SJSA1 (cell line): ENCODE results near the gene PTPN1. TPM values are rescaled to one million over a fixed set of nuclear protein-coding genes. Genes with fewer than 3 reads are reported as not detected.
"Not testable (repeated sequence)": the region's sequence is repeated elsewhere in the genome, so short reads cannot be mapped to it uniquely, and the experiment has no call there.

Source experiments
- DNase-seq, 2 experiments: peaks; one replicate each; pipeline ENCODE4 v3.0.0-alpha.2; 2015 to 2020; ENCODE audit warnings: low spot score in 2 of 2, low read depth in 1 of 2
- H3K27ac ChIP-seq: fragments of 250-450 bp; sonication (Bioruptor Pico); 2 replicates; pipeline ENCODE4 v1.5.1; 2020; ENCODE audit warnings: mild to moderate bottlenecking, moderate library complexity
- H3K27me3 ChIP-seq: fragments of 250-450 bp; sonication (Bioruptor Pico); replicated peaks from 2 replicates; pipeline ENCODE4 v1.5.1; 2020; ENCODE audit warnings: mild to moderate bottlenecking, moderate library complexity
- H3K36me3 ChIP-seq: fragments of 250-450 bp; sonication (Bioruptor Pico); 2 replicates; pipeline ENCODE4 v1.5.1; 2020; ENCODE audit warnings: mild to moderate bottlenecking
- H3K4me1 ChIP-seq: fragments of 250-450 bp; sonication (Bioruptor Pico); replicated peaks from 2 replicates; pipeline ENCODE4 v1.6.1; 2021; ENCODE audit warnings: mild to moderate bottlenecking
- H3K4me3 ChIP-seq: fragments of 250-450 bp; sonication (Bioruptor Pico); 2 replicates; pipeline ENCODE4 v1.5.1; 2020; ENCODE audit warnings: mild to moderate bottlenecking
- H3K9me3 ChIP-seq: fragments of 250-450 bp; sonication (Bioruptor Pico); replicated peaks from 2 replicates; pipeline ENCODE4 v1.5.1; 2020; ENCODE audit warnings: mild to moderate bottlenecking
- total RNA-seq: library from RNA; depleted of rRNA; stranded (reverse); fragments of >200 nt; shearing (Covaris generic); gene quantifications from 2 replicates; pipeline ENCODE4 v1.2.3, GENCODE V29; 2014

The PTPN1 gene
- total RNA-seq, 1 experiment from 2014 or later = 71.3 TPM

DNA sequence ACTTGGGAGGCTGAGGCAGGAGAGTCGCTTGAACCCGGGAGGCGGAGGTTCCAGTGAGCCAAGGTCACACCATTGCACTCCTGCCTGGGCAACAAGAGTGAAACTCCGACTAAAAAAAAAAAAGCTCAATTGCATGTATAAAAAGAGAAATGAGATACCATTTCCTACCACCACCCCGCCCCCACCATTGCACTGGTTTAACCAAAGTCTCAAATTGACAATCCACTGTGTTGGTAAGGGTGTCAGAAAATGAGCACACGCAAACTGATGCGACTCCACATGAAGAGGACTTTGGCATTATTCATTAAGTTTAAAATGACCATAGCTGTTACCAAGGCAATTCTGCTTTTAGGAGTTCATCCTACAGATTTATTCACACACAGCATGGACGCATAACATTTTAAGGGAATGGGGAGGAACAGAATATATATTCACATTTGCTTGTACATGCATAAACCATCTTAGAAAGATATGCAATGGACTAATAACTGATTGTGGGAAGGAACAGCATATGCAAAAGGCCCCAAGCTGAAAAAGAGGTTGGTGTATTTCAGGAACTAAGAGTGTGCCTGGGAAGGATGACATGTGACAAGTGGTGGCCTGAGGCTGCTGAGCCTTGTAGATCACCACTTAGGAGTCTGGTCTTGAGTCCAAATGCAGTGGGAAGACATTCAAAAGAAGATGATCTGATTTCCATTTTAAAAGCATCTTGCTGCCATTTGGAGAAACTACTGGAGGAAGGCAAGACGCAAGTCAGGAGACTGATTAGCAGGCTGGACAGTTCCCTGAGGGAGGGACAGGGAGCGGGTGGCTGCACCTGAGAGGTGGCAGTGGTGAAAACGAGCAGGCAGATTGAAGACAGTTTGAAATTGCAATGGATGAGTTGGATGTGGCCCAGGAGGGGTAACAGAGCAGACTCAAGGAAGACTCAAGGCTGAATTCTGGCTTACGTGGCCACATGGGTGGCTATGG lies 37.2 kb upstream of the PTPN1 start:
- Histone ChIP-seq H3K4me1 (peaks cover 8% of the 10 kb centered on the region), H3K9me3 (no peaks in the 10 kb centered on the region), H3K27ac (no peak overlapping the region), H3K36me3 (no peaks in the 10 kb centered on the region), H3K4me3 (no peak overlapping the region), H3K27me3 (no peaks in the 10 kb centered on the region)
- no peak for DNase-seq

DNA sequence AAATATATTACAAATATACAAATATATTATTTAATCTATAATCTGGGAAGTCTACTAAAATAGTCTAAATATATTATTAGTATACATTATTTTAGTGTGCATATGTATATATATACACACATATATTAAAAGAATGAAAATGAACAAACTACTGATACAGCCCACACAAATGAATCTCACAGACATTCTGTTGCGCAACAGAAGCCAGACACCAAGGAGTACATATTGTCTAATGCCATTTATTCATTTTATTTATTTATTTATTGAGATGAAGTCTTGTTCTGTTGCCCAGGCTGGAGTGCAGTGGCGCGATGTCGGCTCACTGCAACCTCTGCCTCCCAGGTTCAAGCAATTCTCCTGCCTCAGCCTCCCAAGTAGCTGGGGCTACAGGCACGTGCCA lies 35.8 kb upstream of the PTPN1 start:
- peaks cover 14% of the 10 kb centered on the region for H3K4me1 ChIP-seq
- not testable (repeated sequence) for H3K4me3 ChIP-seq, DNase-seq, H3K9me3 ChIP-seq, H3K36me3 ChIP-seq, H3K27me3 ChIP-seq, H3K27ac ChIP-seq

DNA sequence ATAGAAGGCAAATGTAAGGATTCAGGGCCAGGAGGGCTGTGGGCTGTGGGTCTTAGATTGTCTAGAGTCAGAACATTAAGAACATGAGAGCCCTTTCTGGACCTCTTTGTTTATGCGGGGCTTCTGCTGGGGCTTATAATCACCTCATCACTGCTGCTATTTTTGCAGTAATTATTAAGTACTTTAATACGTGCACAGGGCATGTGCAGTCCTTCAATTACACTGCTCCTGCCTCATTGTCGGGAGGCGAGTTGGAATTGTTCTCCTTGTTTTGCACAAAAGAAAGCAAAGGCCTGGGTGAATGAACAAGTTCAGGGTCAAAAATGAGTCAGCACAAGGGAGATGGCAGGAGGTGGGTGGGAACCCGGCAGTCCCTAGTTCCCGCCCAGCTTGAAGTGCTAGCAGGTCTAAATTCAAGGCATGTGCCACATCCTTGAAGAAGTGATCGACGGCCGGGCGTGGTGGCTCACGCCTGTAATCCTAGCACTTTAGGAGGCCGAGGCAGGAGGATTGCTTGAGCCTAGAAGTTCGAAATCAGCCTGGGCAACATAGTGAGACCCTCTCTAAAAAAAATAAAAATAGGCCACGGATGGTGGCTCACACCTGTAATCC lies 34.4 kb upstream of the PTPN1 start:
- H3K36me3 ChIP-seq = no peaks in the 10 kb centered on the region
- H3K9me3 ChIP-seq = no peaks in the 10 kb centered on the region
- peaks cover 14% of the 10 kb centered on the region for H3K4me1 ChIP-seq
- peak in 1 of 2 experiments; percentile 28 for DNase-seq
- no peak overlapping the region for H3K27ac ChIP-seq
- no peaks in the 10 kb centered on the region for H3K27me3 ChIP-seq
- no peak overlapping the region for H3K4me3 ChIP-seq

DNA sequence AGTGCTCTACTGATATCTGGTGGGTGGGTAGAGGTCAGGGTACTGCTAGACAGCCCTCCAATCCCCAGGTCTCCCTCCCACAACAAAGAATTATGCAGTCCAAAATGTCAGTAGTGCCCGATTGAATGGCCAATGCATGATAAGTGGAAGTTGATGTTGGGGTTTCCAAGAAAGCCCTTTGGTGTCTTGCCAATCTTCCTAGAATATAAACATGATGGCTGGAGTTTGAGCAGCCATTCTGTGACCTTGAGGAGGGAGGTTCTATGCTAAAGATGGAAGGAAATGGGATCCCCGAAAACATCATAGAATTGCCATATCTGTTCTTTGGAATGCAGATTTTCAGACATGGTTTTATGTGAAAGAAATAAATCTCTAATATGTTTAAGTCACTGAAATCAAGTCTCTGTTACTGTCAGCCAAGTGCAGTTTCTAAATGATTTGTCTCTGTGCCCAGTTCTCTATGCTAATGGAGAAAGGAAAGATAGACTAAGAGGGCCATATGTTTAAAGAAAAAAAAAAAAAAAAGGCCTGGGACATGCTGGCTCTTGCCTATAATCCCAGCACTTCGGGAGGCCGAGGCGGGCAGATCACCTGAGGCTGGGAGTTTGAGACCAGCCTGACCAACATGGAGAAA lies 32.8 kb upstream of the PTPN1 start:
- no peaks in the 10 kb centered on the region for H3K9me3 ChIP-seq
- no peaks in the 10 kb centered on the region for H3K27me3 ChIP-seq
- H3K4me1 ChIP-seq = peaks cover 14% of the 10 kb centered on the region
- no peaks in the 10 kb centered on the region for H3K36me3 ChIP-seq
- no peak overlapping the region for H3K4me3 ChIP-seq
- H3K27ac ChIP-seq = no peak overlapping the region
- no peak for DNase-seq

DNA sequence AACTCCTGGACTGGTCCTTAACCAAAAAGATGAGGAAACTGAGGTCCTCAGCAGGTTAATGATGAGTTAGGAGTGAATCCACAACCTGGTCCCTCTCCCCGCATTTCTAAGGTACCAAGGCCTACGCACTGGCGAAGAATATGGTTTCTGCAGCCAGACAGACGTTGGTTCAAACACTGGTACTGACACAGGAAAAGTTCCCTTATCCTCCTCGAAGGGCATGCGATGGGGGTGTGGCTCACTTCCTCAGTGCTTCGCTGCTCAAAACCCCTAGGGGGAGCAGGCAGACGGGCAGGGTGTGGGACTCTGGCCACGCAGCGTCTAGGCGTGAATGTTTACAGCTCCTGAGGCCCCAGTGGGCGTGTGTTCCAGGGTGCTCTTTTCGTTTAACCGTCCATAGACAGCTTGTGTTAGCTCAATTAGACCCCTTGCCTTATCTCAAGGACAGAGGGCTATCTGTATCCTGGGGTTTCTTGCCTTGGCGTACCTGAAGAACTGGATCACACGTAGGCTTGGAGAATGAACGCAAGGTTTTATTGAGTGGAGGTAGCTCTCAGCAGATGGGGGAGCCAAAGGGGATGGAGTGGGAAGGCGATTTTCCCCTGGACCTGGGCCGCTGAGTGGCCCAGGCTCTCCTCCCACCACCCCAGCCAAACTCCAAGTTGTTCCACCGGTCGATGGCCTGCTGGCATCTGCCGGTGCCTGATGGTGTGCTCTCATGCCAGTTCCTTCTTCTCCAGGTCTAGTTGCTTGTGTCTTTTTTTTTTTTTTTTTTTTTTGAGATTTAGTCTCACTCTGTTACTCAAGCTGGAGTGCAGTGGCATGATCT lies 31.8 kb upstream of the PTPN1 start:
- Histone ChIP-seq H3K4me3 (no peak overlapping the region), H3K27ac (no peak overlapping the region), H3K9me3 (no peaks in the 10 kb centered on the region), H3K36me3 (no peaks in the 10 kb centered on the region), H3K27me3 (no peaks in the 10 kb centered on the region), H3K4me1 (peaks cover 20% of the 10 kb centered on the region)
- DNase-seq = peak; percentile 55 to 78

DNA sequence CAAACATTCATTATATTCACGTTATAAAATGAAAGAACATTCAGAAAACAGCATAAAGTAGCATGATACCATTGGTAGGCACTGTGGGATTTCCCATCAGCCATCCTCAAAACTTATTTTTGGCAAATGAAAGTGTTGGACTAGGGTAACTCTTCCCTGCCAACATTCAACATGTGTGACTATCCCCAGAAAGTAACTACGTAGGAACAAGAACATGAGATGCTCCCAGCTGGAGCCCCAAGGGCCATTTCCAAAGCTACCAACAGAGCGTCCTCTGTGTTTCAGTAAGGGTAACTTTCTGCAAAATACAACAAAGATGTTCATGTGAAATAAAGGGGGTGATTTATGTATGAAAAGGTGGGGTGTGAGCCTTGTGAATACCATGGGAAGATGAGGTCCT lies 28.4 kb upstream of the PTPN1 start:
- Histone ChIP-seq H3K36me3 (no peaks in the 10 kb centered on the region), H3K27me3 (no peaks in the 10 kb centered on the region), H3K4me3 (no peak overlapping the region), H3K27ac (no peak overlapping the region), H3K9me3 (no peaks in the 10 kb centered on the region), H3K4me1 (peaks cover 21% of the 10 kb centered on the region)
- no peak for DNase-seq

DNA sequence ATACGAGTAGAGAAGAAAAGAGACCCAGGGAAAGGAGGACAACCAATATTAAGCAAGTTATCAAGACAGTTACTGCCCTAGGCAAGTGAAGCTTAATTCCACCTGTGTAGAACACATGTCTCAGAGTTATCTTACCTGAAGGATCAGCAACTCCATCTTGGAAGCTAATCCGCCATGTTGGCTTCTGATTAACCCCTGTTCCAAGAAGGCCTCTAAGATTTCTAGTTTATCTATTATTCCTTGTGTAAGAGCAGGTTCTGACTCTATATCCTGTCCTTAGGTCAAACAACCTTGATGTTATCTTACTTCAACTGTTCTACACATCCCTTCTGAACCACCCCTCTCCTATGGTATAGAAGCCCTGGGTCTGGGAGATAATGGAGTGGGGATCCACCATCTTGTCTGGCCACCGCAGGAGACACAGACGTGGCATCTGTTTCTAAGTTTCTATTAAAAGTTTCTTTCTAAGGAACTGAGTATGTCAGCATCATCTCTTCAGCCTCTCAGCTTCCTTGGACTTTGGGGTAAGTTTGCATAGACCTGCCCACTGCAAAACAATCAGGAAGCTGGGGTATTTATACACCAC lies 27.7 kb upstream of the PTPN1 start:
- H3K4me1 ChIP-seq = peaks cover 21% of the 10 kb centered on the region
- DNase-seq = no peak

DNA sequence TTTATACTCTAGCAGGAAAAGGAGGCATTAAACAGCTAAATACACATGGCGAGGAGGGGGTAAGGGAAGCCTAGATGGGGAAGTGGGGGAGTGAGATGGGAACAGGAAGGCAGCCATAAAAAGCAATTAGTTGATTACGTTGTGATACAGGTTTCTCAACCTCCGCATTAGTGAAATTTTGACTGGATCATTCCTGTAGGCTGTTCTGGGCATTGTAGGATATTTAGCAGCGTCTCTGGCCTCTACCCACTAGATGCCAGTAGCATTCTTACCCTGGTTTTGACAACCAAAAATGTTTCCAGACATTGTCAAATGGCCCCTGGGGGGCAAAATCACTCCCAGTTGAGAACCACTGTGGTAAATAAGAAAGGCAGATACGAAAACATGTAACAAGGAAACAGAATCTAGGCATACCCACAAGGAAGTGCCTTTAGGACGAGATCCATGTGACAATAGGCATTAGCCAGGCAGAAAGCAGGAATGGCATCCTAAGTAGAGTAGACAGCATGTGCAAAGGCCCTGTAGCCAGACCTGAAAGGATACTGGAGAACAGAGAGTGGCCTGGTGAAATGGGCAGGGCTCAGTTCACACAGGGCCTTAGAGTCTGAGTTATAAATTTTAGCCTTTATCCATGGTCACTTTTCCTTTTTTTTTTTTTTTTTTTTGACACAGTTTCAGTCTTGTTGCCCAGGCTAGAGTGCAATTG lies 25.8 kb upstream of the PTPN1 start:
- peaks cover 15% of the 10 kb centered on the region for H3K4me1 ChIP-seq
- H3K9me3 ChIP-seq = no peaks in the 10 kb centered on the region
- H3K27ac ChIP-seq = peak overlapping the region; percentile 78
- H3K36me3 ChIP-seq = no peaks in the 10 kb centered on the region
- H3K4me3 ChIP-seq = peak overlapping the region; percentile 35
- no peak for DNase-seq
- no peaks in the 10 kb centered on the region for H3K27me3 ChIP-seq

More for the DNA sequence above, 27.7 kb upstream of the PTPN1 start:
- Histone ChIP-seq H3K27me3 (no peaks in the 10 kb centered on the region), H3K9me3 (no peaks in the 10 kb centered on the region), H3K27ac (no peak overlapping the region; the same call in 1 of the 2 replicates), H3K36me3 (no peaks in the 10 kb centered on the region), H3K4me3 (no peak overlapping the region)

DNA sequence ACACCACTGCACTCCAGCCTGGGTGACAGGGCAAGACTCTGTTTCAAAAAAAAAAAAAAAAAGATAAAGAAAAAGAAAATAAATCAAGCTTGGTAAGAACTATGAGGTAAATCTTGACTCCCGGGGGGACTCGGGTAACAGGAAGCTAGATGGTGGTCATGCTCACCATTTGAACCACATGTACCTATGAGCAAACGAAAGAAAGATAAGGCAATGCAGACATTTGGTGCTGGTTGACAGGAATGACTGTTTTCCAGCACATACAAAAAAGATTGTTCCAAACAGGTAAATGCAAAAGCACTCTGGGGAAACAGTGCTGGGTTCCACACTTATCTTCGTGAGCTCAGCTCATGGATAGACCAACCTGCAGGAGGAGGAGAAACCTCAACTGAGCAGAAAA lies 22.8 kb upstream of the PTPN1 start:
- DNase-seq = no peak
- H3K9me3 ChIP-seq = no peaks in the 10 kb centered on the region
- no peaks in the 10 kb centered on the region for H3K36me3 ChIP-seq
- no peak overlapping the region for H3K4me3 ChIP-seq
- peaks cover 16% of the 10 kb centered on the region for H3K4me1 ChIP-seq
- no peak overlapping the region for H3K27ac ChIP-seq
- no peaks in the 10 kb centered on the region for H3K27me3 ChIP-seq

DNA sequence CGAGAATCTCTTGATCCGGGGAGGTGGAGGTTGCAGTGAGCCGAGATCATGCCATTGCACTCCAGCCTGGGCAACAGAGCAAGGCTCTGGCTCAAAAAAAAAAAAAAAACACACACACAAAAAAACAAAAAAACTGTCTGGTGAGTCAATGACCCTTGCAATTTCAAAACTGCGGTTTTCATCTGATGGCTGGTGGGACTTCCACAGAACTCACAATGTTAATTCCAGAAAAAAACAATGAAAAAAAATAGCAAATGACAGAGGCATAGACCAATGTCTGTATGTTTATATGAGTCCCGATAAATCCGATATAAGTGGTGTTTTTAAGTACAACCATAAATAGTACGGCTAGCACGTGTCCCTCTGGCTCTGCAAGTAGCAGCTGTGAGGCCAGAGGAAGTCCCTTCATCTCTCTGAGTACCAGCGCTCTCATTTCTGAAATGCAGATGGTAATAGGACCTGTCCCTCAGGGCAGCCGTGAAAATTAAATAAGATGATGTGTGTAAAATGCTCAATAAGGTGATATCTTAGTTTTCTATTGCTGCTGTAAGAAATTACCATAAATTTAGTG lies 21.9 kb upstream of the PTPN1 start:
- Histone ChIP-seq H3K9me3 (no peaks in the 10 kb centered on the region), H3K4me3 (no peak overlapping the region), H3K36me3 (no peaks in the 10 kb centered on the region), H3K27me3 (no peaks in the 10 kb centered on the region), H3K27ac (no peak overlapping the region), H3K4me1 (peaks cover 21% of the 10 kb centered on the region)
- DNase-seq = no peak

DNA sequence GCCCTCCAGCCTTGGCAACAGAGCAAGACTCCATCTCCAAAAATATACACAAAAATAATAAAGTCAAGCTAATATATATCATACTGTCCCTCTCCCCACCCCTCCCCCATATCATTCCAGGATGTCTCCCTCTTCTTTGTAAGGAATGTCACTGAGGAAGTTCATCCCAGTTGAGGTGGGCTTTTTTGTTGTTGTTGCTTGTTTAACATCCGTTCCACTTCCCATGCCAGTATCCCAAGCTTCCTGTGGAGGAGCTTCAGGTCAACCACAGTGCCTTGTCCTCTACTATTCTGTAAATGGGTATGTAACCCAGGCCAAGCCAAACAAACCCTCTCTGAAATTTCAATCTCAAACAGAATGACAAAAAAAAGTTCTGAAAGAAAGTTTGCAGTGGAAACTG lies 19.0 kb upstream of the PTPN1 start:
- no peak overlapping the region for H3K27ac ChIP-seq
- H3K36me3 ChIP-seq = no peaks in the 10 kb centered on the region
- DNase-seq = no peak
- 0 out of 2 replicates have a peak, but pooled peaks cover 2% of the 10 kb centered on the region for H3K9me3 ChIP-seq
- H3K27me3 ChIP-seq = no peaks in the 10 kb centered on the region
- H3K4me1 ChIP-seq = peaks cover 12% of the 10 kb centered on the region
- H3K4me3 ChIP-seq = no peak overlapping the region

DNA sequence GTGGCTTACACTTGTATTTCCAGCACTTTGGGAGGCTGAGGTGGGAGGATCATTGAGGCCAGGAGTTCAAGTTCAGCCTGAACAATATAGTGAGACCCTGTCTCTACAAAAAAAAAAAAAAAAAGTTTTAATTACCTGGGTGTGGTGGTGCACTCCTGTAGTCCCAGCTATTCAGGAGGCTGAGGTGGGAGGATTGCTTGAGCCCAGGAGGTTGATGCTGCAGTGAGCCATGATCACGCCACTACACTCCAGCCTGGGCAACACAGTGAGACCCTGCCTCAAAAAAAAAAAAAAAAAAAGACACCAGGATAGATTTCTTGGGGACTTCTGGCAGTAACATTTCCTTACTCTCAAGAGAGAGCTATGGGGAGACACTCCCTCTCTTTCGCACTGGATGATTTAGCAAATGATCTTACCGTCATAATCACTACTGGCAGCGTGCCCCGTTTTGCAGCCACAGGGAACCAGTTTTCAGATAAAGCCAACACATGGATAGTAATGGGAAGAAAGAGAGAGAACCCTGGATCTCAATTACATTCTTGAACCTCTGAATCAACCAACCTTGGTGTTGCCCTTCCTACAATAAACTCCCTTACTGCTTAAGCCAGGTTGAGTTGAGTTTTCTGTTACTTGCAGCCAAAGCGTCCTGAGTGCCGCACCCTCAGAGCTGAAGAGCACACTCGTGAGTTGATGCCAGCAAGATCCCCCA lies 18.1 kb upstream of the PTPN1 start:
- H3K36me3 ChIP-seq = no peaks in the 10 kb centered on the region
- H3K27ac ChIP-seq = no peak overlapping the region
- DNase-seq = no peak
- H3K4me1 ChIP-seq = peaks cover 18% of the 10 kb centered on the region
- H3K9me3 ChIP-seq = 0 out of 2 replicates have a peak, but pooled peaks cover 2% of the 10 kb centered on the region
- H3K27me3 ChIP-seq = no peaks in the 10 kb centered on the region
- no peak overlapping the region for H3K4me3 ChIP-seq
